ENCODE results near the gene PIGA.
A peak's percentile ranks its signal among the peaks of the same experiment; 100 is the strongest.
"Not testable (repeated sequence)": the region's sequence is repeated elsewhere in the genome, so short reads cannot be mapped to it uniquely, and the experiment has no call there.

PIGA gene

GRCh38 chrX:15319075-15319474 lies 16.2 kb downstream of the PIGA start:
- DNase-seq = no peak

- DNase-seq = no peak
Measured at GRCh38 chrX:15315509-15315908, 19.8 kb downstream of the PIGA start, which contains the start of gene ASB11. Gene ASB11, minus strand, starts transcription at chrX:15315640. Its CDS starts 35 bp downstream, at chrX:15315605.

- no peak for DNase-seq
Measured at GRCh38 chrX:15314472-15314871, 20.9 kb downstream of the PIGA start.

- no peak for DNase-seq
Measured at GRCh38 chrX:15311119-15311518, 24.2 kb downstream of the PIGA start.

GRCh38 chrX:15310117-15310516 lies 25.2 kb downstream of the PIGA start:
- DNase-seq = peak in 1 of 2 experiments; percentile 32

- DNase-seq = not testable (repeated sequence)
Measured at GRCh38 chrX:15305899-15306298, 29.4 kb downstream of the PIGA start.

- no peak for DNase-seq
Measured at GRCh38 chrX:15301924-15302323, 33.4 kb downstream of the PIGA start.

GRCh38 chrX:15299941-15300851 lies 35.1 kb downstream of the PIGA start:
- peak in 1 of 2 experiments; percentile 41 for DNase-seq

- DNase-seq = no peak
Measured at GRCh38 chrX:15298780-15299179, 36.5 kb downstream of the PIGA start.

GRCh38 chrX:15298201-15298600 lies 37.1 kb downstream of the PIGA start:
- DNase-seq = no peak

GRCh38 chrX:15293451-15293850 lies 41.9 kb downstream of the PIGA start:
- DNase-seq = no peak

GRCh38 chrX:15292861-15293260 lies 42.5 kb downstream of the PIGA start:
- no peak for DNase-seq

GRCh38 chrX:15277604-15278003 lies 57.7 kb downstream of the PIGA start:
- DNase-seq = no peak

- no peak for DNase-seq
Measured at GRCh38 chrX:15274946-15275345, 60.4 kb downstream of the PIGA start.

- not testable (repeated sequence) for DNase-seq
Measured at GRCh38 chrX:15273275-15273674, 62.0 kb downstream of the PIGA start.

- DNase-seq = no peak
Measured at GRCh38 chrX:15271757-15272156, 63.6 kb downstream of the PIGA start.

GRCh38 chrX:15269618-15270521 lies 65.5 kb downstream of the PIGA start, which contains the start of gene ASB9:
Gene ASB9, minus strand, starts transcription at chrX:15270083. Its CDS starts 209 bp downstream, at chrX:15269874.
- no peak for DNase-seq
